Heart left ventricle (tissue), 16 donors: Measurements from ENCODE around the gene PIR. TPM values are rescaled to one million over a fixed set of nuclear protein-coding genes. Genes with fewer than 3 reads are reported as not detected.

Source experiments
- ATAC-seq, 4 donors: fragments of 200-7000 bp; cut with Tn5 transposase; one replicate each; pipeline ENCODE4 v1.9.1; 2020 to 2022; ENCODE audit warnings: moderate library complexity in 4 of 4, mild to moderate bottlenecking in 3 of 4, moderate number of reproducible peaks in 1 of 4
- DNase-seq, 5 donors: peaks; one replicate each; pipeline ENCODE4 v3.0.0-alpha.2; 2020
- H3K27ac ChIP-seq, 12 donors: fragments of 200-600 bp; sonication (generic) in 4 of 12; one replicate each; pipeline versions ENCODE4 v1.5.0 to v1.8.0; 2016 to 2022; ENCODE audit warnings: mild to moderate bottlenecking in 2 of 12
- H3K27me3 ChIP-seq, 9 donors: fragments of 200-600 bp; sonication (generic) in 2 of 9; one replicate each; pipeline versions ENCODE4 v1.5.1 to v1.8.0; 2016 to 2022; ENCODE audit warnings: mild to moderate bottlenecking in 3 of 9
- H3K36me3 ChIP-seq, 9 donors: fragments of 200-600 bp; sonication (generic) in 2 of 9; one replicate each; pipeline versions ENCODE4 v1.5.0 to v1.8.0; 2018 to 2022; ENCODE audit warnings: mild to moderate bottlenecking in 2 of 9
- H3K4me1 ChIP-seq, 12 donors: fragments of 200-600 bp; sonication (generic) in 4 of 12; one replicate each; pipeline versions ENCODE4 v1.5.0 to v1.8.0; 2016 to 2022; ENCODE audit warnings: mild to moderate bottlenecking in 3 of 12
- H3K4me3 ChIP-seq, 12 donors: fragments of 200-600 bp; sonication (generic) in 4 of 12; one replicate each; pipeline versions ENCODE4 v1.5.0 to v1.8.0; 2017 to 2022; ENCODE audit warnings: mild to moderate bottlenecking in 9 of 12, moderate library complexity in 4 of 12
- H3K9me3 ChIP-seq, 12 donors: fragments of 200-600 bp; sonication (generic) in 4 of 12; one replicate each; pipeline versions ENCODE4 v1.5.0 to v1.8.0; 2016 to 2022; ENCODE audit warnings: mild to moderate bottlenecking in 1 of 12
- POLR2A ChIP-seq, 2 donors: fragments of 450-650 bp; IDR thresholded peaks; one replicate each; pipeline ENCODE4 v1.6.1; 2017; ENCODE audit warnings: antibody characterized with exemption in 2 of 2, mild to moderate bottlenecking in 2 of 2, moderate library complexity in 2 of 2
- WGBS, 4 donors: extraction: QIAGEN DNeasy Blood & Tissue Kit in 2 of 4; methylation state at CpG; one replicate each; pipeline versions ENCODE4 v1.1.5 to v1.1.7; 2013 to 2018; 5-methylcytosine and 5-hydroxymethylcytosine counted together
- intact Hi-C, 10 donors: fragments of 100-400 bp; cut with DNase I; formaldehyde crosslinking; loops; one replicate each; pipeline versions ENCODE4 v1.11.1 to v1.14.2; 2022
- polyA plus RNA-seq, 2 donors: library from polyadenylated mRNA; stranded (reverse); fragments of 200-250 nt; gene quantifications; one replicate each; pipeline ENCODE4 v1.2.3, GENCODE V29; 2013
- total RNA-seq, 9 donors: library from RNA; depleted of rRNA in 2 of 9; stranded (reverse); fragments of >200 nt in 2 of 9; fragmentation: NEBNext Ultra II Directional in 3 of 9; extraction: Animal tissue kit (Norgen Biotek cat#: 25700) in 3 of 9; gene quantifications; one replicate each; pipeline versions ENCODE4 v1.1.0 to v1.2.4, GENCODE V29; 2016 to 2023
- TF ChIP-seq, protein P1 (sequence below), 12 donors: fragments of 200-600 bp; sonication (generic) in 4 of 12; IDR thresholded peaks; one replicate each; pipeline versions ENCODE4 v1.5.0 to v1.8.0; 2018 to 2022; ENCODE audit warnings: antibody characterized with exemption in 12 of 12, mild to moderate bottlenecking in 5 of 12
- donor health status: ischemic (EF 13 %, LVEDD 7.1; RV severe dilation, severe dysfunction).
- donor health status: healthy with polysubstance abuse.
- donor health status: DM: no; HTN: yes; CAD: no.
- donor health status: DM: no; HTN: no; CAD: no.
- donor health status: ischemic (EF 25% LVEDD 6.9; RV normal size, moderate dysfunction).
- donor health status: ischemic (EF 25% LVEDD 5.7; RV mildly dilated, moderate dysfunction).
- donor health status: healthy.
- donor health status: DM: yes; HTN: yes; CAD: no.
- donor health status: ischemic (EF 35%, LVEDD 5.7; RV mildly dilated, moderate dysfunction).
- donor health status: nonischemic (EF 11% LVEDD 7.7; RV severe dilation, severe dysfunction).
- donor health status: DM: yes; HTN: yes; CAD: no.
- donor health status: PGD.
- donor health status: ischemic (EF 29% LVEDD 5.4; RV normal size, mild dysfunction).
- donor health status: nonischemic (EF 23%, LVEDD 6.1; RV moderate dilation, normal function).

Gene PIR
- total and polyA plus RNA-seq, 11 donors, result 6.9 to 19.9 (median 11.3) TPM

DNA sequence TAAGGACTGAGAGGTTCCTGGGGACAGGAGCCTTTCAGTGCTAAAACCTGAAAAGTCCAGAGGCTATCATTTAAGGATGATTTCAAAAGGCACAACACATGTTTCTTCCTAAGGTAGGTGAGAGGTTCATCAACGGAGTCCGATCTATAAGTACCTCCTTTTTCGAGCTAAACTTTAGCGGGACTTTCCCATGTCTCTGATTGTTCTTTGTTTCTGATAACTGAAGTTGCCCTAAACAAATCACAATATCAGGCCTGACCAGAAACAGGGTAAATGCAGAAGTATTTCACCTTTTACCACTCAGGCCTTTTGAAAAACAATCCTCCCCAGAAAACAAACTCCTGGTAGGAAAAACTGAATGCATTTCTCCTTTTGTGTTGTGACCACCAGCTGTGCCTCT is 17.6 kb downstream of the PIR start:
- intact Hi-C loops, result no loop called here
- no peak for DNase-seq
- TF ChIP-seq, protein P1, sequence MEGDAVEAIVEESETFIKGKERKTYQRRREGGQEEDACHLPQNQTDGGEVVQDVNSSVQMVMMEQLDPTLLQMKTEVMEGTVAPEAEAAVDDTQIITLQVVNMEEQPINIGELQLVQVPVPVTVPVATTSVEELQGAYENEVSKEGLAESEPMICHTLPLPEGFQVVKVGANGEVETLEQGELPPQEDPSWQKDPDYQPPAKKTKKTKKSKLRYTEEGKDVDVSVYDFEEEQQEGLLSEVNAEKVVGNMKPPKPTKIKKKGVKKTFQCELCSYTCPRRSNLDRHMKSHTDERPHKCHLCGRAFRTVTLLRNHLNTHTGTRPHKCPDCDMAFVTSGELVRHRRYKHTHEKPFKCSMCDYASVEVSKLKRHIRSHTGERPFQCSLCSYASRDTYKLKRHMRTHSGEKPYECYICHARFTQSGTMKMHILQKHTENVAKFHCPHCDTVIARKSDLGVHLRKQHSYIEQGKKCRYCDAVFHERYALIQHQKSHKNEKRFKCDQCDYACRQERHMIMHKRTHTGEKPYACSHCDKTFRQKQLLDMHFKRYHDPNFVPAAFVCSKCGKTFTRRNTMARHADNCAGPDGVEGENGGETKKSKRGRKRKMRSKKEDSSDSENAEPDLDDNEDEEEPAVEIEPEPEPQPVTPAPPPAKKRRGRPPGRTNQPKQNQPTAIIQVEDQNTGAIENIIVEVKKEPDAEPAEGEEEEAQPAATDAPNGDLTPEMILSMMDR (IDR thresholded peaks at IDR 0.05), result no peak
- no peak for TF ChIP-seq POLR2A (IDR thresholded peaks at IDR 0.05)
- Histone ChIP-seq H3K4me1 (peaks cover 0 to 17% (median 0%) of the 10 kb centered on the region in 12 donors), H3K9me3 (no peaks in the 10 kb centered on the region), H3K27ac (peak overlapping the region in 8 of 12 donors; percentile 8 to 60 (median 48)), H3K36me3 (peaks cover 0 to 34% (median 6%) of the 10 kb centered on the region in 9 donors), H3K27me3 (peaks cover 0 to 36% (median 0%) of the 10 kb centered on the region in 9 donors), H3K4me3 (no peak overlapping the region)
- ATAC-seq, result no peak
- WGBS, 4 donors, result 66 to 82% (median 74%) methylated on average over 4 of the region's 4 CpGs

- Histone ChIP-seq H3K27ac (peak overlapping the region in 8 of 12 donors; percentile 8 to 60 (median 48)), H3K4me1 (peaks cover 0 to 17% (median 0%) of the 10 kb centered on the region in 12 donors), H3K9me3 (no peaks in the 10 kb centered on the region), H3K4me3 (no peak overlapping the region), H3K36me3 (peaks cover 0 to 34% (median 6%) of the 10 kb centered on the region in 9 donors), H3K27me3 (peaks cover 0 to 34% (median 0%) of the 10 kb centered on the region in 9 donors)
- DNase-seq, result no peak
- no peak for TF ChIP-seq POLR2A (IDR thresholded peaks at IDR 0.05)
- TF ChIP-seq, protein P1 (IDR thresholded peaks at IDR 0.05), result no peak
- 57 to 66% (median 62%) methylated on average over 5 of the region's 5 CpGs for WGBS, 4 donors
- intact Hi-C loops, result no loop called here
- peak in 2 of 4 donors; percentile 42 to 79 for ATAC-seq
These were observed 18.1 kb downstream of the PIR start for GRCh38 chrX:15475021-15475420.

GRCh38 chrX:15474028-15474427 is 19.1 kb downstream of the PIR start:
- Histone ChIP-seq H3K27me3 (peaks cover 0 to 34% (median 0%) of the 10 kb centered on the region in 9 donors), H3K36me3 (peaks cover 0 to 25% (median 6%) of the 10 kb centered on the region in 9 donors), H3K27ac (peak overlapping the region in 1 of 12 donors; percentile 8), H3K4me3 (no peak overlapping the region), H3K4me1 (peaks cover 0 to 17% (median 0%) of the 10 kb centered on the region in 12 donors), H3K9me3 (no peaks in the 10 kb centered on the region)
- no peak for TF ChIP-seq POLR2A (IDR thresholded peaks at IDR 0.05)
- TF ChIP-seq, protein P1 (IDR thresholded peaks at IDR 0.05), result no peak
- intact Hi-C loops, result loop anchor here in 3 of 10 donors (5.0 kb wide), 2 partner anchors 88 to 93 kb away; no protein-coding TSS in a partner anchor
- ATAC-seq, result no peak
- DNase-seq, result no peak
- WGBS, 4 donors, result 74 to 93% (median 87%) methylated on average over 4 of the region's 4 CpGs

DNA sequence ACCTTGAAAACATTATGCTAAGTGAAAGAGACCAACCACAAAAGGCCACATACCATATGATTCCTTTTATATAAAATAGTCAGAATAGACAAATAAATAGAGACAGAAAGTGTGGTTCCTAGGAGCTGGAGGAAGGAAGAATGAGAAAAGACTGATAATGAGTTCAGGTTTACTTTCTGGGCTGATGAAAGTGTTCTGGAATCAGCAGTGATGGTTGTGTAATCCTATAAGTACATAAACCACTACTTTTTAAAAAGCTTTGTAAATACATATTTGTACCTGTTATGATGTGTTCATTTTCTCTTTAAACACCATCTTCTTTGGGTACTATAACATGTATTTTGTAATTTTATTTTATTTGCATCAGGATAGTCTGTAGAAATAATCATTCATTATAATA is 20.6 kb downstream of the PIR start:
- intact Hi-C loops, result loop anchor here in 3 of 10 donors (5.0 kb wide), 2 partner anchors 90 to 95 kb away; no protein-coding TSS in a partner anchor
- no peak for ATAC-seq
- Histone ChIP-seq H3K9me3 (no peaks in the 10 kb centered on the region), H3K27me3 (peaks cover 0 to 34% (median 0%) of the 10 kb centered on the region in 9 donors), H3K27ac (no peak overlapping the region), H3K36me3 (peaks cover 0 to 13% (median 0%) of the 10 kb centered on the region in 9 donors), H3K4me3 (no peak overlapping the region), H3K4me1 (peaks cover 0 to 19% (median 0%) of the 10 kb centered on the region in 12 donors)
- no peak for DNase-seq
- TF ChIP-seq, protein P1 (IDR thresholded peaks at IDR 0.05), result no peak
